HG02623 (cell line): ENCODE data around the gene PRKG1.
"Not testable (repeated sequence)": the region's sequence is repeated elsewhere in the genome, so short reads cannot be mapped to it uniquely, and the experiment has no call there.

Experiments used
- ATAC-seq: cut with Tn5 transposase; IDR thresholded peaks from one replicate; pipeline ENCODE4 v1.9.1; 2021; ENCODE audit warnings: moderate library complexity; ENCODE audit not compliant: unreplicated experiment

The PRKG1 gene

GRCh38 chr10:51683031-51683691 is 608.9 kb downstream of the PRKG1 start:
- ATAC-seq: no peak

DNA sequence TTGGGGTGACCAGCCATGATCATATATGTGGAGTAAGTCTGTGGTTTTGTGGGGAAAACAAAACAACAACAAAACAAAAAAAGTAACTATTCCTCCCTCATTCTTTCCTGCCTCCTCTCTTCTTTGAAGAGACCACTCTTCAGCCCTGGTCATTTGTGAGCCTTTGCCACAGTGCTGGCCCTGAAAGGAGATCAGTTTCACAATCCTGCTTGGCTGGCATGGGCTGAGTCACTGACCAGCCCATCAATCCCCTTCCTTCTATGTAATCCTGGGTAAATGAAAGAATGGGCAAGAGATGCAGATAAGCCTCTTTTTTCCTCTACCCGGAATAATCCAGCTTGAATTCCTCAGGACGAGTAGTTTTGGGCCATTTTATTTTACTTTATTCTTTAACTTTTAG is 611.5 kb downstream of the PRKG1 start:
- ATAC-seq: no peak

DNA sequence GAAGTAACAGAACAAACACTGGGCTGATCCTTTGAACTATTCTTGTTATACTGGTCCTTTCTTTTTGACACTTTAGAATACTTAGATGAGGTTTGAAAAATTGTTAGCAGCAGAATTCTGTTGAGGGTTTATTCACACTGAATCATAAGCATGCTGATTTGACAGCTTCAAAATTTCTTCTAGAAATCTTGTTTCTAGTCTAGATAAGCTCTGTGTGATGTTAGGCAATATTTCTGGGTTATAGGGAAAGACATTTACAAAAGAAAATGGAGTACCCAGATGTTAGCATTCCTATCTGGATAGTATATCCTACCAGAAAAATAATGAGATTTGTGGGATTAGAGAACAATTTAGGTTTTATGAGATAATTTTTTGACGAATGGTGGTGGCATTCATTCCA is 613.0 kb downstream of the PRKG1 start:
- no peak for ATAC-seq

- not testable (repeated sequence) for ATAC-seq
Measured at GRCh38 chr10:51688826-51689225, 614.5 kb downstream of the PRKG1 start.

DNA sequence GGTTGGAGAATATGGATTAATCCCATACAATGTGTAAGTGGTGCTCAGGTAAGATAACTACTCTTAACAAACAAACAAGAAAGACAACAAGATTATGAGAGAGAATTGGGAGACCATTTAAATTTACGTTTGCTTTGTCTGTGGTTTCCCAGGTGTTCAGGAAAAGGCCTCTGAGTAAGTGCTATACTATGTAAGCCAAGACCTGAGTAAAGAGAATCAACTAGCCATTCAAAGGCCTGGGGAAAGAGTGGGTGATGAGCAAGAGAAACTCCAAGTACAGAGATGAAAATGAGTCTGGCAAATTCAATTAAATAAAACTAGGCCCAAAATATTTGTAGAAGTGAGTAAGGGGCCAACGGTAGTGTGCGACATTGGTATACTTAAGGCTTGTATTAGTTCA is 615.2 kb downstream of the PRKG1 start:
- no peak for ATAC-seq

- ATAC-seq: no peak
Measured at GRCh38 chr10:51691135-51691534, 616.8 kb downstream of the PRKG1 start.

DNA sequence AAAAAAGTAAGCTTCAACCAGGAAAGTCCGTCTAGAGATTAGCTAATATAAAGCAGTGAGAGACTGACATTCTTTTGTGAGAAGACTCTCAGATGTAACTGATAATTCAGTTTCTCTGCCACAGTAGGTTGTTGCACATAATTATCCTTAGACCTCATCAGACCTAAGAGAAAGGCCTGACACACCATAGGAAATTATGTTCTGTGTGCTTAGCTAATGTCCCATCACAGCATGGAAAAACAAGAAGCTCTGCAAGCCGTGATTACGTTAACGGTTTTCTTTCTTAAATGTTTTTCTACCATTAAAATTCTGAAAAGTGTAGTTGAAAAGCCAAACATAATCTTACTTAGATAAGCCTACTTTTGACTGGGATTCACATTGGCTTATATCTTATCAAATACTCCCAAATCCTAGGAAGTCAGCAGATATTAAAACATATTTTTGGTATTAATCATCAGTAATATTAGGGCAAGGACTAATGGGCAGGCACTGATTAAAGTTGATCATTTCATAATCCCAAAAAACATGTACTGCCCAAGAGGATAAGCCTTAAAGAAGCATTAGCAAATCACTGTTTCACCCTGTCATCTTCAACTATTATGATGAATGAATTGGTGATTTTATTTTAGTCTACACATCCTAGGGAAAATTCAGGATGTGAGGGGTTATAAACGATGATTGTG is 619.9 kb downstream of the PRKG1 start:
- ATAC-seq: no peak

DNA sequence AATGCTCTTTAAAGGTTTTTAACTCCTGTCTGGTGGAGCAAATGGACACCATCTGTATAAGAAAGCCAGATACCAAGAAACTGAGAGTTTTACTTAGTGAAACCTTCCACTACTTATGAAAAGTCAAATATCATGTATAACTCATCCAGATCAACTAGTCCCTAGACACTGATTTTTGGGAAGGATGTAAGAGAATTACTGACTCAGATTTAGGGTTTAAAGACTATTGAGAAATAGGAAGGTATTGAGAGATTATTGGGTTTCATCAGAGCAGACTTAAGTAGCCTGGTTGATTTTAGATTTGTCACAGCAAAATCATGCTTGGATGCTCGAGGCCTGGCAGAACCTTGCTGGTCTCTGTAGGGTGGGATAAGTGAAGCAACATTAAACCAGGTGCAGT is 622.0 kb downstream of the PRKG1 start:
- no peak for ATAC-seq

- ATAC-seq: no peak
Measured at GRCh38 chr10:51698473-51699063, 624.3 kb downstream of the PRKG1 start.

DNA sequence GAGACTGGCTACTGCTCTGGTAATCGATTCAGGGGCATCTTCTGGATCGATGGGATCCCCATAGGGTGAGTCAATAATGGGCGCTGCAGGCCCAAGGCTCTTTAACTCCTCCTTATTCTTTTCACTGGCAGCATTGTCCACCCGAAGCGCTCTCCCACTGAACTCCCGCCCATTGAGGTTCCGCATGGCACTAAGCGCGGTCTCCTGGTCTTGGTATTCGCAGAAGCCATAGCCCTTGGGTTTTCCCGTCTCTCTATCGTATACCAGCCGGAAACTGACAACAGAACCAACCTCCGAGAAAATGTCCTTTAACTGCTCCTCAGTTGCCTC is 624.8 kb downstream of the PRKG1 start:
- ATAC-seq: peak; percentile 24

DNA sequence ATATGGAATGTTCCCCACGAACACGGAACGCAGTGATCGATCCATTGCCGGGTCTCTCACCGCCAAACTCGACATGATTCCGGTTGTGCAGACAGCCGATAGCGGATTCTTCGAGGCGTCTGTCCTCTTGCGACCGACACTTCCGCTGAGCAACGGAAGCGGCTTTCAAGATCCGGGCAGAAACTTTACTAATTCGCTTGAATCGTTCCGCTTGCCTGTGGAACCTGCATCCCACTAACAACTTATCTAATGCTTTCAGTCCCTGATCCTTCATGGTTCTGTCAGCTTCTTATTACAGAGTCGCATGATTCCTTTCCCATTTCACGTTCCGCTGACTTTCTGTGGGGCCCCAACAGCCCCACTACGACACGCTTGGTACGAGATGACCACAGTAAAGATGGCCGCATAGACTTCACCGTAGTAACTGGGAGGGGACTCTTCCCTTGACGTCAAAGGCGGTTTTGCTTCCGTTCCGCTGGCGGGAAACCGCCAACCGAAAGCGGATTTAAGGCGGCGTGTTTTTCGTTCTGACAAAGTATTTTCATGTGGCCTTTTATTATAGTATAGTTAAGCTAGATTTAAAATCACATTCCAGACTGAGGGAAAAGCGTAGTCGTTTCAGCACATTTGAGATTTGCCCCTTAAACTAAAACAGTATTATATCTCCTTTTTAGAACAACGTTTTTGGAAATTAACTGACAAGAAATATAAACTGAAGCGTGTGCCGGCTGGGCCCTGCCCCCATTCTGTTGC is 625.4 kb downstream of the PRKG1 start, which contains the start of gene CSTF2T:
CSTF2T (minus strand) TSS at position 121 of the 753 bp plus-strand sequence; CDS start at position 75, 46 bp downstream.
- ATAC-seq: peak; percentile 92

GRCh38 chr10:51700228-51700817 is 626.0 kb downstream of the PRKG1 start:
- no peak for ATAC-seq

DNA sequence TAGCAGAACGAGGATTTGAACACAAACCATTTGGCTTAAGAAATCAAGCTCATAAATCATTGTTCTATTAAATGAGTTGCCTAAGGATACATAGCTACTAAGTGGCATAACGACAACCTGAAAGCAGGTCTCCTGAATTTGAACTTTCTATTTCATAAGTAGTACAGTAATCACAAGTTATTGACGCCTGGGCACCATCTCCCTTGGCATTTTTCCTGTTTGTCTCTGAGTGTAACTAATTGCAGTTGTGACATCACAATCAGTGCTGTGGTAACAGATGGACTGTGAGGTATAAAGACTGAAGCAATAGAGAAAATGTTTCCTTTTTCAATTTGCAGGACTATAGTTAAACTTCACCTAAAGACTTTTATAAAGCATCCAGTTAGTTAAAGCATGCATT is 631.5 kb downstream of the PRKG1 start:
- no peak for ATAC-seq

DNA sequence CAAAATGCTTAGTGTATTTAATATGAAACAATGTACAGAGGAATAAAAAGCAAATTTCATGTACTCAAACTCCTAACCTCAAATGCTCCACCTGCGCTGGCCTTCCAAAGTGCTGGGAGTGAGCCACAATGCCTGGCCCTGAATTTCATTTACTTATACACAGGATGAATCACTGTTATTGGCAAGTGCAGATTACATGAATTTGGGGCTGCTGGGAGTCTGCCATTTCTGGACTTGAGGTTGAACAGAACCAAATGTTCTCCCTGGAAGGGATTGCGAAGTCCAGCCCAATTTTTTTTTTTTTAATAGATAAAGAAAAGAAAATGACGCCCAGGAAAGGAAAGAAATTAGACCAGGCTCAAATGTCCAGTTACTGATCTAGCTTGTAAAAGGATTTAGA is 631.9 kb downstream of the PRKG1 start:
- ATAC-seq: no peak

- ATAC-seq: no peak
Measured at GRCh38 chr10:51707392-51707791, 633.1 kb downstream of the PRKG1 start.

DNA sequence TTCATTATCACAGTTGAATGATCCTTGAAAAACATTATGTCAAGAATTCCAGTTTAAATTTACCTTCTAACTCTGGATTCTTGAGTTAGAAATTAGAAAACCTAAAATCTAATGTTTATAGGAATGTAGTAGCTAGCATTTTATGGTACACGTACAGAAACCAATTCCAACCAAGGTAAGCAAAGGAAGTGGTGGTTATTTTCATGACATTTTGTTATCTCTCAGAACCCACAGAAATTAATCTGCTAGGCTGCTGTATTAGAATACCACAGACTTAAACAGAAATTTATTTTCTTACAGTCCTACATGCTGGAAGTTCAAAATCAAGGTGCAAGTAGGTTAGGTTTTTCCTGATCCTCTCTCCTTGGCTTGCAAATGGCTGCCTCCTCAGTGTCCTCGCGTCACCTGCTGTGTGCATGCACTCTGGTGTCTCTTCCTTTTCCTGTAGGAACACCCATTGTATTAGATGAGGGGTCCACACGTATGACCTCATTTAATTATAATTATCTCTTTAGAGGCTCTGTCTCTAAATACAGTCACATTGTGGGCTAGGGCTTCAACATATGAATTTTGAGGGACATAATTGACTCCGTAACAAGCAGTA is 633.6 kb downstream of the PRKG1 start:
- ATAC-seq: no peak

DNA sequence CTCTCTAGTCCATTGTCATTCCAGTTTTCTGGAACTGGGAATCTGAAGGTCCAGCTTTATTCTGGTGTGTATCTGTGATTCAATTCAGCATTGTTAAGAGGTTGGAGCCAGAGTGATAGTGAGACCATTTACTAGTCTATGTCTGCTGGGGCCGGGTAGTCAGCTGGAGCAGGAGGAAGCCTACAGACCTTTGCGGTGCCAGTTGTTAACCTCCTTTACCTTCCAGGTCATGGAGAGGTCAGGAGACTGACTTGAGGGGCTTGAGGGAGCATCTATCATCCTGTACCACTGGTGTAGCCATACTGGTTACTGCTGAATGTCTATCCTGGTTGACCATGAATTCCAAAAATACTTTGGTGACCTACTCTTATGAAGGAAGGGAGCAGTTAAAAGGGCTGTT is 634.3 kb downstream of the PRKG1 start:
- no peak for ATAC-seq

DNA sequence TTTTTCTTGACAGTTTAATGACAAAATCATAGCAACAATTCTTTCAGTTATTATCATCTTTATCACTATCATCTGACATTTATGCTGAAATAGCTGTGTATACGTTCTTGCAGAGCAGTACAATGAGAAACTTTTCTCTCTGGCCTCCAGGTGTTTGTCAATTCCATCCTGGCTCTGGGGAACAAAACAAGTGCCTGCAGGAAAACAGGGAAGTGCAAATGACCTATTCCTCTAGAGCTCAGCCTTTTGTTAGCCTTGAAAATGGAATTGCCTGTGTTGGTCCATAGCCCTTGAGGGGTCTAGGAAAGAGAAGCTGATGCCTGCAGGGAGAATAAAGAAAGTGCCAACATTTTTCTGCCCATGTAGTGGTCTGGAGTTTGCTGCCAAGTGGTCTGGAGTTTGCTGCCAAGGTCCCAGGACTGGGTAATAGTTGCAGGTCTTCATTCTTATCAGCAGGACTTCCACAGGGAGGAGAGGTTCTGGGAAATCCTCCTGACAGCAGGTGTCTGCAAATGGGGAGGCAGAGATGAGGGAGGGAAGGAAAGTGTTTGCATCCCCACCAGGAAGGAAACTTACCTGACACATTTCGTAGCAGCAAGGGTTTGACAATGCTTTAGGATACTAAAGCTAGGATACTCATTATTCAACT is 635.2 kb downstream of the PRKG1 start:
- ATAC-seq: no peak

GRCh38 chr10:51711519-51711891 is 637.2 kb downstream of the PRKG1 start:
- ATAC-seq: no peak

DNA sequence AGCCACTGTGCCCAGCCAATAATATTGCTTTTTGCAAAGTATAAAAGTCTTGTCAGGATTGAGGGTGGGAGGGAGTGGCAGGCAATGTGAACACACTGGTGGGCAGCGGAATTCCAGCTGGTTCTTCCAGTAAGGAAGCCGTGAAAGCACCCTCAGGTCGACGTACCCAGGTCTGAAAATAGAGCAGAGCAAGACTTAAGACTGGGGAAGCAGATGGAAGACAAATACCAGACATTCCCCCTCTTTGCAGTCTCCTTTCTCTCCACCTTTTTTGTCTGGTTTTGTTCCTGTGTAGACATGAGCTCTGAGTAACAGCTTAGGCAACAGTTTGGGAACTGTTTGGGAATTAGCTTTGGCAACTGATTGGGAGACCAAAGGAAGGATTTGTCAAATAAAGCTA is 642.7 kb downstream of the PRKG1 start:
- no peak for ATAC-seq
